Adrenal gland (tissue), 12 donors: ENCODE results near the gene KARS1. TPM values are rescaled to one million over a fixed set of nuclear protein-coding genes. Genes with fewer than 3 reads are reported as not detected.

Experiments used
- DNase-seq, 7 donors: peaks; one replicate each; pipeline ENCODE4 v3.0.0-alpha.2; 2019 to 2020
- H3K27ac ChIP-seq, 5 donors: fragments of 200-600 bp; sonication (generic) in 4 of 5; 1 replicate in 3 of 5; 2 replicates in 2 of 5; pipeline versions ENCODE4 v1.5.1 to v1.8.0; 2016 to 2020; ENCODE audit warnings: mild to moderate bottlenecking in 1 of 5
- H3K27me3 ChIP-seq: fragments of 200-600 bp; 2 replicates; pipeline ENCODE4 v1.8.0; 2021
- H3K36me3 ChIP-seq, 2 donors: fragments of 200-600 bp; replicated peaks in 1 of 2; 1 replicate in 1 of 2; 2 replicates in 1 of 2; pipeline versions ENCODE4 v1.5.1 to v1.8.0; 2018 to 2022
- H3K4me1 ChIP-seq, 2 donors: fragments of 200-600 bp; replicated peaks in 1 of 2; 1 replicate in 1 of 2; 2 replicates in 1 of 2; pipeline versions ENCODE4 v1.5.1 to v1.8.0; 2018 to 2021
- H3K4me3 ChIP-seq, 4 donors: fragments of 200-600 bp; sonication (generic) in 3 of 4; one replicate each; pipeline ENCODE4 v1.5.1; 2016 to 2018
- H3K9me3 ChIP-seq, 3 donors: fragments of 200-600 bp; sonication (generic) in 1 of 3; replicated peaks in 1 of 3; 1 replicate in 2 of 3; 2 replicates in 1 of 3; pipeline versions ENCODE4 v1.5.1 to v1.8.0; 2016 to 2021
- CTCF ChIP-seq, 6 experiments: fragments of 450-650 bp in 4 of 6; fragments of 200-600 bp in 2 of 6; sonication (generic) in 1 of 6; IDR thresholded peaks; 1 replicate in 5 of 6; 2 replicates in 1 of 6; pipeline versions ENCODE4 v1.5.1 to v1.8.0; 2016 to 2021; ENCODE audit warnings: antibody characterized with exemption in 6 of 6, mild to moderate bottlenecking in 2 of 6, moderate library complexity in 1 of 6
- POLR2A ChIP-seq, 2 donors: fragments of 450-650 bp; IDR thresholded peaks; one replicate each; pipeline ENCODE4 v1.6.1; 2017; ENCODE audit warnings: antibody characterized with exemption in 2 of 2, mild to moderate bottlenecking in 2 of 2, moderate library complexity in 1 of 2
- WGBS, 4 donors: extraction: QIAGEN DNeasy Blood & Tissue Kit in 2 of 4; methylation state at CpG; one replicate each; pipeline versions ENCODE4 v1.1.5 to v1.1.7; 2013 to 2017; 5-methylcytosine and 5-hydroxymethylcytosine counted together
- intact Hi-C, 2 donors: fragments of 100-400 bp; cut with DNase I; formaldehyde crosslinking; loops; one replicate each; pipeline versions ENCODE4 v1.14.1 to v1.15.0; 2022 to 2023
- polyA plus RNA-seq, 3 donors: library from polyadenylated mRNA; stranded (reverse); fragments of 200-250 nt in 2 of 3; fragments of 350-450 nt in 1 of 3; fragmentation: Illumina TruSeq in 1 of 3; extraction: RNeasy Lipid Tissue Mini Kit (QIAGEN cat#74804) in 1 of 3; gene quantifications; one replicate each; pipeline ENCODE4 v1.2.3, GENCODE V29; 2013 to 2014
- total RNA-seq, 9 donors: library from RNA; depleted of rRNA in 4 of 9; stranded (reverse); fragments of >200 nt in 4 of 9; fragments of 120-200 nt in 1 of 9; fragmentation: NEBNext Ultra II Directional in 1 of 9; extraction: Animal tissue kit (Norgen Biotek cat#: 25700) in 1 of 9; gene quantifications; one replicate each; pipeline versions ENCODE4 v1.1.0 to v1.2.4, GENCODE V29; 2013 to 2023
- donor health status: healthy with polysubstance abuse.
- donor health status: Bipolar disorder and iron deficiency.
- donor health status: DM: yes; HTN: yes; CAD: no.
- donor health status: DM: no; HTN: no; CAD: no.
- donor health status: DM: no; HTN: no; CAD: no.
- donor health status: DM: yes; HTN: yes; CAD: no.

KARS1 gene
- total and polyA plus RNA-seq, 12 donors, result 48.4 to 156 (median 78.3) TPM

- no peak for TF ChIP-seq POLR2A (IDR thresholded peaks at IDR 0.05)
- no peak for TF ChIP-seq CTCF (IDR thresholded peaks at IDR 0.05)
- no peak for DNase-seq
- Histone ChIP-seq H3K4me1 (peaks cover 0 to 1% of the 10 kb centered on the region in 2 donors), H3K4me3 (no peak overlapping the region), H3K36me3 (peaks cover 0 to 72% of the 10 kb centered on the region in 2 donors), H3K27me3 (no peaks in the 10 kb centered on the region), H3K9me3 (no peaks in the 10 kb centered on the region), H3K27ac (no peak overlapping the region)
- intact Hi-C loops, result no loop called here
- 85 to 94% (median 92%) methylated on average over 6 of the region's 6 CpGs for WGBS, 4 donors
These were observed 6.9 kb downstream of the KARS1 start for GRCh38 chr16:75640598-75640997.

- 82 to 86% (median 84%) methylated on average over 3 of the region's 3 CpGs for WGBS, 4 donors
- H3K27ac ChIP-seq, result no peak overlapping the region
- no peak overlapping the region for H3K4me3 ChIP-seq
- TF ChIP-seq POLR2A (IDR thresholded peaks at IDR 0.05) (no peak), CTCF (IDR thresholded peaks at IDR 0.05) (no peak)
- intact Hi-C loops, result no loop called here
- no peak for DNase-seq
- H3K27me3 ChIP-seq, result no peaks in the 10 kb centered on the region
- H3K36me3 ChIP-seq, result peaks cover 0 to 100% of the 10 kb centered on the region in 2 donors
- H3K9me3 ChIP-seq, result no peaks in the 10 kb centered on the region
- no peaks in the 10 kb centered on the region for H3K4me1 ChIP-seq
These were observed 12.4 kb downstream of the KARS1 start for GRCh38 chr16:75635036-75635435.

- no peak for DNase-seq
- H3K4me1 ChIP-seq, result no peaks in the 10 kb centered on the region
- H3K27me3 ChIP-seq, result no peaks in the 10 kb centered on the region
- no peak for TF ChIP-seq CTCF (IDR thresholded peaks at IDR 0.05)
- no peak for TF ChIP-seq POLR2A (IDR thresholded peaks at IDR 0.05)
- no peaks in the 10 kb centered on the region for H3K9me3 ChIP-seq
- intact Hi-C loops, result no loop called here
- H3K36me3 ChIP-seq, result peaks cover 0 to 100% of the 10 kb centered on the region in 2 donors
- WGBS, 4 donors, result 86 to 97% (median 92%) methylated on average over 7 to 8 of the region's 8 CpGs
- H3K27ac ChIP-seq, result no peak overlapping the region
- no peak overlapping the region for H3K4me3 ChIP-seq
These were observed 14.6 kb downstream of the KARS1 start for GRCh38 chr16:75632857-75633256.

- no peak overlapping the region for H3K4me3 ChIP-seq
- H3K36me3 ChIP-seq, result peaks cover 0 to 92% of the 10 kb centered on the region in 2 donors
- DNase-seq, result peak in 1 of 7 donors; percentile 23
- no peaks in the 10 kb centered on the region for H3K4me1 ChIP-seq
- no peaks in the 10 kb centered on the region for H3K27me3 ChIP-seq
- H3K27ac ChIP-seq, result no peak overlapping the region
- intact Hi-C loops, result no loop called here
- H3K9me3 ChIP-seq, result no peaks in the 10 kb centered on the region
- 84 to 90% (median 88%) methylated on average over 3 of the region's 3 CpGs for WGBS, 4 donors
- no peak for TF ChIP-seq CTCF (IDR thresholded peaks at IDR 0.05)
- TF ChIP-seq POLR2A (IDR thresholded peaks at IDR 0.05), result no peak
These were observed 17.4 kb downstream of the KARS1 start for GRCh38 chr16:75630052-75630451.
